HEK293 (cell line): ENCODE data around the gene TCEAL8.

Source experiments
- AEBP2 ChIP-seq: fragments of 450-650 bp; formaldehyde crosslinking; IDR thresholded peaks from 2 replicates; pipeline ENCODE4 v1.5.1; 2016; ENCODE audit warnings: missing biosample characterization, missing genetic modification characterization, borderline replicate concordance
- BCL11B ChIP-seq: fragments of 450-650 bp; formaldehyde crosslinking; IDR thresholded peaks from 2 replicates; pipeline ENCODE4 v1.5.1; 2016; ENCODE audit warnings: low read depth, missing biosample characterization, missing genetic modification characterization
- BCL6B ChIP-seq: fragments of 450-650 bp; formaldehyde crosslinking; IDR thresholded peaks from 2 replicates; pipeline ENCODE4 v1.5.1; 2017; ENCODE audit warnings: missing biosample characterization, missing genetic modification characterization
- HOXA7 ChIP-seq: sonication (generic); formaldehyde crosslinking; IDR thresholded peaks from 2 replicates; pipeline ENCODE4 v1.8.1; 2022; ENCODE audit warnings: missing genetic modification reagents, borderline replicate concordance
- IKZF3 ChIP-seq: fragments of 450-650 bp; IDR thresholded peaks from 2 replicates; pipeline ENCODE4 v1.5.0; 2018; ENCODE audit warnings: missing biosample characterization, mild to moderate bottlenecking, missing genetic modification characterization, moderate library complexity
- KLF16 ChIP-seq: fragments of 450-650 bp; formaldehyde crosslinking; IDR thresholded peaks from 2 replicates; pipeline ENCODE4 v1.5.1; 2017; ENCODE audit warnings: missing biosample characterization, missing genetic modification characterization
- PBX3 ChIP-seq: sonication (generic); formaldehyde crosslinking; IDR thresholded peaks from 2 replicates; pipeline ENCODE4 v1.8.1; 2022; ENCODE audit warnings: mild to moderate bottlenecking, moderate library complexity, missing genetic modification reagents
- PRDM10 ChIP-seq: fragments of 450-650 bp; formaldehyde crosslinking; IDR thresholded peaks from 2 replicates; pipeline ENCODE4 v1.5.1; 2016; ENCODE audit warnings: missing biosample characterization, missing genetic modification characterization
- PRDM6 ChIP-seq: fragments of 450-650 bp; formaldehyde crosslinking; IDR thresholded peaks from 2 replicates; pipeline ENCODE4 v1.5.1; 2017; ENCODE audit warnings: missing biosample characterization, missing genetic modification characterization
- SP7 ChIP-seq: fragments of 450-650 bp; formaldehyde crosslinking; IDR thresholded peaks from 2 replicates; pipeline ENCODE4 v1.5.1; 2016; ENCODE audit warnings: missing biosample characterization, missing genetic modification characterization
- YY1 ChIP-seq: fragments of 450-650 bp; formaldehyde crosslinking; IDR thresholded peaks from 2 replicates; pipeline ENCODE4 v1.5.1; 2018; ENCODE audit warnings: missing biosample characterization, missing genetic modification characterization
- ZFP3 ChIP-seq: fragments of 450-650 bp; formaldehyde crosslinking; IDR thresholded peaks from 2 replicates; pipeline ENCODE4 v1.5.1; 2016; ENCODE audit warnings: low read depth, missing biosample characterization, missing genetic modification characterization
- ZNF16 ChIP-seq: fragments of 450-650 bp; formaldehyde crosslinking; IDR thresholded peaks from 2 replicates; pipeline ENCODE4 v1.5.1; 2016; ENCODE audit warnings: low read depth, missing biosample characterization, missing genetic modification characterization
- ZNF169 ChIP-seq: fragments of 450-650 bp; formaldehyde crosslinking; IDR thresholded peaks from 2 replicates; pipeline ENCODE4 v1.5.1; 2016; ENCODE audit warnings: missing biosample characterization, missing genetic modification characterization
- ZNF214 ChIP-seq: fragments of 450-650 bp; formaldehyde crosslinking; IDR thresholded peaks from 2 replicates; pipeline ENCODE4 v1.5.1; 2017; ENCODE audit warnings: missing biosample characterization, mild to moderate bottlenecking, missing genetic modification characterization, borderline replicate concordance
- ZNF24 ChIP-seq: fragments of 450-650 bp; formaldehyde crosslinking; IDR thresholded peaks from 2 replicates; pipeline ENCODE4 v1.5.1; 2016; ENCODE audit warnings: missing biosample characterization, missing genetic modification characterization
- ZNF26 ChIP-seq: fragments of 450-650 bp; formaldehyde crosslinking; IDR thresholded peaks from 2 replicates; pipeline ENCODE4 v1.5.1; 2016; ENCODE audit warnings: missing biosample characterization, missing genetic modification characterization
- ZNF292 ChIP-seq: fragments of 450-650 bp; formaldehyde crosslinking; IDR thresholded peaks from 2 replicates; pipeline ENCODE4 v1.5.1; 2016; ENCODE audit warnings: low read depth, missing biosample characterization, missing genetic modification characterization, borderline replicate concordance
- ZNF311 ChIP-seq: fragments of 450-650 bp; formaldehyde crosslinking; IDR thresholded peaks from 2 replicates; pipeline ENCODE4 v1.5.1; 2017; ENCODE audit warnings: missing biosample characterization, missing genetic modification characterization, borderline replicate concordance
- ZNF354C ChIP-seq: fragments of 450-650 bp; formaldehyde crosslinking; IDR thresholded peaks from 2 replicates; pipeline ENCODE4 v1.5.1; 2016; ENCODE audit warnings: missing biosample characterization, missing genetic modification characterization, low read depth, borderline replicate concordance
- ZNF555 ChIP-seq: fragments of 450-650 bp; formaldehyde crosslinking; conservative IDR thresholded peaks from 2 replicates; pipeline ENCODE4 v1.5.1; 2017; ENCODE audit warnings: missing biosample characterization, mild to moderate bottlenecking, missing genetic modification characterization, inconsistent platforms
- ZNF623 ChIP-seq: fragments of 450-650 bp; formaldehyde crosslinking; IDR thresholded peaks from 2 replicates; pipeline ENCODE4 v1.5.1; 2016; ENCODE audit warnings: missing biosample characterization, missing genetic modification characterization
- ZNF626 ChIP-seq: fragments of 450-650 bp; sonication (Bioruptor Pico); formaldehyde crosslinking; IDR thresholded peaks from 2 replicates; pipeline ENCODE4 v1.5.1; 2018; ENCODE audit warnings: missing biosample characterization, missing genetic modification characterization, inconsistent platforms
- ZNF670 ChIP-seq: fragments of 450-650 bp; formaldehyde crosslinking; IDR thresholded peaks from 2 replicates; pipeline ENCODE4 v1.5.1; 2016; ENCODE audit warnings: missing biosample characterization, missing genetic modification characterization, low read depth
- ZNF704 ChIP-seq: fragments of 450-650 bp; formaldehyde crosslinking; IDR thresholded peaks from 2 replicates; pipeline ENCODE4 v1.5.1; 2016; ENCODE audit warnings: missing biosample characterization, missing genetic modification characterization
- ZNF843 ChIP-seq: fragments of 450-650 bp; formaldehyde crosslinking; IDR thresholded peaks from 2 replicates; pipeline ENCODE4 v1.5.1; 2016; ENCODE audit warnings: missing biosample characterization, missing genetic modification characterization

TCEAL8 gene

GRCh38 chrX:103254171-103254824 lies 657 bp downstream of the TCEAL8 start (continued):
- no peak for TF ChIP-seq ZNF26
- TF ChIP-seq HOXA7, result no peak
- TF ChIP-seq ZNF555, result no peak
- peak; percentile 46 for TF ChIP-seq PRDM10 (tag by site-specific recombination)
- TF ChIP-seq BCL6B (tag by site-specific recombination), result no peak
- 0 out of 2 replicates have a peak, but pooled peaks have one; percentile 34 for TF ChIP-seq ZNF24 (tag by site-specific recombination)
- peak; percentile 37; the same call in 1 of the 2 replicates for TF ChIP-seq YY1 (tag by site-specific recombination)
- TF ChIP-seq KLF16 (tag by site-specific recombination), result no peak
- TF ChIP-seq ZNF626 (tag by site-specific recombination), result no peak
- no peak for TF ChIP-seq ZFP3 (tag by site-specific recombination)
- TF ChIP-seq SP7 (tag by site-specific recombination), result no peak
- no peak for TF ChIP-seq ZNF214 (tag by site-specific recombination)
- TF ChIP-seq ZNF169 (tag by site-specific recombination), result no peak
- no peak for TF ChIP-seq ZNF623 (tag by site-specific recombination)
- no peak for TF ChIP-seq ZNF16 (tag by site-specific recombination)
- no peak for TF ChIP-seq ZNF354C (tag by site-specific recombination)
- no peak for TF ChIP-seq PRDM6
- TF ChIP-seq ZNF843, result no peak
- no peak for TF ChIP-seq IKZF3
- TF ChIP-seq ZNF670, result no peak
- no peak for TF ChIP-seq PBX3 (CRISPR knock-in tag)
- TF ChIP-seq ZNF311, result no peak
- no peak for TF ChIP-seq ZNF292 (tag by site-specific recombination)
- no peak for TF ChIP-seq BCL11B (tag by site-specific recombination)
- TF ChIP-seq AEBP2 (tag by site-specific recombination), result no peak
- TF ChIP-seq ZNF704, result no peak
